ENCODE measurements around the gene RER1. TPM values are rescaled to one million over a fixed set of nuclear protein-coding genes. Genes with fewer than 3 reads are reported as not detected.

The RER1 gene
- total and polyA plus RNA-seq, 4 donors, result 48.8 to 118 (median 89.8) TPM

GRCh38 chr1:2391931-2392509, 379 bp downstream of the RER1 start:
- H3K27ac ChIP-seq (ENCODE audit: low read depth, low read length), result no peak overlapping the region
- peaks cover 60% of the 10 kb centered on the region for H3K36me3 ChIP-seq (ENCODE audit: control insufficient read depth, insufficient read depth, low read length)
- H3K27me3 ChIP-seq (ENCODE audit: control insufficient read depth, insufficient read depth, low read length), result no peaks in the 10 kb centered on the region
- DNase-seq (ENCODE audit: low read depth in 4 of 6, low spot score in 6 of 6), result no peak
- H3K9me3 ChIP-seq (ENCODE audit: control insufficient read depth, insufficient read depth, low read length), result no peaks in the 10 kb centered on the region
- peak overlapping the region; percentile 56 for H3K4me3 ChIP-seq (ENCODE audit: low read depth, low read length)
- peaks cover 28% of the 10 kb centered on the region for H3K4me1 ChIP-seq (ENCODE audit: control insufficient read depth, insufficient read depth, low read length)
- under 1% methylated on average over 58 of the region's 62 CpGs for WGBS (ENCODE audit: insufficient coverage)

GRCh38 chr1:2392686-2393085, 1.0 kb downstream of the RER1 start:
- H3K36me3 ChIP-seq (ENCODE audit: control insufficient read depth, insufficient read depth, low read length), result peaks cover 60% of the 10 kb centered on the region
- no peak overlapping the region for H3K27ac ChIP-seq (ENCODE audit: low read depth, low read length)
- peaks cover 28% of the 10 kb centered on the region for H3K4me1 ChIP-seq (ENCODE audit: control insufficient read depth, insufficient read depth, low read length)
- no peak for DNase-seq (ENCODE audit: low read depth in 4 of 6, low spot score in 6 of 6)
- H3K9me3 ChIP-seq (ENCODE audit: control insufficient read depth, insufficient read depth, low read length), result no peaks in the 10 kb centered on the region
- H3K4me3 ChIP-seq (ENCODE audit: low read depth, low read length), result peak overlapping the region; percentile 56
- no peaks in the 10 kb centered on the region for H3K27me3 ChIP-seq (ENCODE audit: control insufficient read depth, insufficient read depth, low read length)
- WGBS (ENCODE audit: insufficient coverage), result 75% methylated on average over 16 of the region's 16 CpGs

- H3K36me3 ChIP-seq (ENCODE audit: control insufficient read depth, insufficient read depth, low read length), result peaks cover 61% of the 10 kb centered on the region
- H3K9me3 ChIP-seq (ENCODE audit: control insufficient read depth, insufficient read depth, low read length), result no peaks in the 10 kb centered on the region
- H3K27ac ChIP-seq (ENCODE audit: low read depth, low read length), result no peak overlapping the region
- WGBS (ENCODE audit: insufficient coverage), result 82% methylated on average over 6 of the region's 9 CpGs
- no peak for DNase-seq (ENCODE audit: low read depth in 4 of 6, low spot score in 6 of 6)
- H3K4me1 ChIP-seq (ENCODE audit: control insufficient read depth, insufficient read depth, low read length), result peaks cover 28% of the 10 kb centered on the region
- no peaks in the 10 kb centered on the region for H3K27me3 ChIP-seq (ENCODE audit: control insufficient read depth, insufficient read depth, low read length)
- no peak overlapping the region for H3K4me3 ChIP-seq (ENCODE audit: low read depth, low read length)
These were observed 1.8 kb downstream of the RER1 start for GRCh38 chr1:2393471-2393877.

GRCh38 chr1:2394220-2394619, 2.6 kb downstream of the RER1 start:
- H3K4me1 ChIP-seq (ENCODE audit: control insufficient read depth, insufficient read depth, low read length), result peaks cover 28% of the 10 kb centered on the region
- no peak for DNase-seq (ENCODE audit: low read depth in 4 of 6, low spot score in 6 of 6)
- H3K4me3 ChIP-seq (ENCODE audit: low read depth, low read length), result no peak overlapping the region
- H3K27me3 ChIP-seq (ENCODE audit: control insufficient read depth, insufficient read depth, low read length), result no peaks in the 10 kb centered on the region
- peaks cover 67% of the 10 kb centered on the region for H3K36me3 ChIP-seq (ENCODE audit: control insufficient read depth, insufficient read depth, low read length)
- no peaks in the 10 kb centered on the region for H3K9me3 ChIP-seq (ENCODE audit: control insufficient read depth, insufficient read depth, low read length)
- 95% methylated on average over 7 of the region's 7 CpGs for WGBS (ENCODE audit: insufficient coverage)
- H3K27ac ChIP-seq (ENCODE audit: low read depth, low read length), result no peak overlapping the region

- peaks cover 28% of the 10 kb centered on the region for H3K4me1 ChIP-seq (ENCODE audit: control insufficient read depth, insufficient read depth, low read length)
- H3K9me3 ChIP-seq (ENCODE audit: control insufficient read depth, insufficient read depth, low read length), result no peaks in the 10 kb centered on the region
- DNase-seq (ENCODE audit: low read depth in 4 of 6, low spot score in 6 of 6), result no peak
- no peak overlapping the region for H3K27ac ChIP-seq (ENCODE audit: low read depth, low read length)
- 88% methylated on average over 11 of the region's 11 CpGs for WGBS (ENCODE audit: insufficient coverage)
- peaks cover 69% of the 10 kb centered on the region for H3K36me3 ChIP-seq (ENCODE audit: control insufficient read depth, insufficient read depth, low read length)
- no peaks in the 10 kb centered on the region for H3K27me3 ChIP-seq (ENCODE audit: control insufficient read depth, insufficient read depth, low read length)
- no peak overlapping the region for H3K4me3 ChIP-seq (ENCODE audit: low read depth, low read length)
These were observed 3.1 kb downstream of the RER1 start for GRCh38 chr1:2394761-2395160.

- DNase-seq (ENCODE audit: low read depth in 4 of 6, low spot score in 6 of 6), result no peak
- no peaks in the 10 kb centered on the region for H3K9me3 ChIP-seq (ENCODE audit: control insufficient read depth, insufficient read depth, low read length)
- H3K36me3 ChIP-seq (ENCODE audit: control insufficient read depth, insufficient read depth, low read length), result peaks cover 71% of the 10 kb centered on the region
- H3K27me3 ChIP-seq (ENCODE audit: control insufficient read depth, insufficient read depth, low read length), result no peaks in the 10 kb centered on the region
- H3K4me3 ChIP-seq (ENCODE audit: low read depth, low read length), result no peak overlapping the region
- no peak overlapping the region for H3K27ac ChIP-seq (ENCODE audit: low read depth, low read length)
- WGBS (ENCODE audit: insufficient coverage), result 95% methylated on average over 7 of the region's 10 CpGs
- H3K4me1 ChIP-seq (ENCODE audit: control insufficient read depth, insufficient read depth, low read length), result peaks cover 23% of the 10 kb centered on the region
These were observed 3.6 kb downstream of the RER1 start for GRCh38 chr1:2395245-2395644.

GRCh38 chr1:2396059-2396458, 4.4 kb downstream of the RER1 start:
- peaks cover 78% of the 10 kb centered on the region for H3K36me3 ChIP-seq (ENCODE audit: control insufficient read depth, insufficient read depth, low read length)

GRCh38 chr1:2396476-2396875, 4.8 kb downstream of the RER1 start:
- no peak overlapping the region for H3K27ac ChIP-seq (ENCODE audit: low read depth, low read length)
- no peaks in the 10 kb centered on the region for H3K27me3 ChIP-seq (ENCODE audit: control insufficient read depth, insufficient read depth, low read length)
- peaks cover 15% of the 10 kb centered on the region for H3K4me1 ChIP-seq (ENCODE audit: control insufficient read depth, insufficient read depth, low read length)
- no peak for DNase-seq (ENCODE audit: low read depth in 4 of 6, low spot score in 6 of 6)
- H3K9me3 ChIP-seq (ENCODE audit: control insufficient read depth, insufficient read depth, low read length), result no peaks in the 10 kb centered on the region
- H3K36me3 ChIP-seq (ENCODE audit: control insufficient read depth, insufficient read depth, low read length), result peaks cover 82% of the 10 kb centered on the region
- 87% methylated on average over 4 of the region's 5 CpGs for WGBS (ENCODE audit: insufficient coverage)
- no peak overlapping the region for H3K4me3 ChIP-seq (ENCODE audit: low read depth, low read length)

More at GRCh38 chr1:2396059-2396458, 4.4 kb downstream of the RER1 start:
- H3K9me3 ChIP-seq (ENCODE audit: control insufficient read depth, insufficient read depth, low read length), result no peaks in the 10 kb centered on the region
- H3K27me3 ChIP-seq (ENCODE audit: control insufficient read depth, insufficient read depth, low read length), result no peaks in the 10 kb centered on the region
- no peak overlapping the region for H3K27ac ChIP-seq (ENCODE audit: low read depth, low read length)
- H3K4me3 ChIP-seq (ENCODE audit: low read depth, low read length), result no peak overlapping the region
- DNase-seq (ENCODE audit: low read depth in 4 of 6, low spot score in 6 of 6), result no peak
- WGBS (ENCODE audit: insufficient coverage), result 91% methylated on average over 8 of the region's 17 CpGs
- peaks cover 15% of the 10 kb centered on the region for H3K4me1 ChIP-seq (ENCODE audit: control insufficient read depth, insufficient read depth, low read length)

GRCh38 chr1:2397007-2397679, 5.5 kb downstream of the RER1 start:
- no peak for DNase-seq (ENCODE audit: low read depth in 4 of 6, low spot score in 6 of 6)
- H3K4me1 ChIP-seq (ENCODE audit: control insufficient read depth, insufficient read depth, low read length), result peaks cover 15% of the 10 kb centered on the region
- H3K9me3 ChIP-seq (ENCODE audit: control insufficient read depth, insufficient read depth, low read length), result no peaks in the 10 kb centered on the region
- no peak overlapping the region for H3K4me3 ChIP-seq (ENCODE audit: low read depth, low read length)
- H3K36me3 ChIP-seq (ENCODE audit: control insufficient read depth, insufficient read depth, low read length), result peaks cover 89% of the 10 kb centered on the region
- H3K27ac ChIP-seq (ENCODE audit: low read depth, low read length), result no peak overlapping the region
- WGBS (ENCODE audit: insufficient coverage), result 97% methylated on average over 15 of the region's 19 CpGs
- no peaks in the 10 kb centered on the region for H3K27me3 ChIP-seq (ENCODE audit: control insufficient read depth, insufficient read depth, low read length)

- H3K27me3 ChIP-seq (ENCODE audit: control insufficient read depth, insufficient read depth, low read length), result no peaks in the 10 kb centered on the region
- H3K27ac ChIP-seq (ENCODE audit: low read depth, low read length), result no peak overlapping the region
- no peaks in the 10 kb centered on the region for H3K4me1 ChIP-seq (ENCODE audit: control insufficient read depth, insufficient read depth, low read length)
- no peaks in the 10 kb centered on the region for H3K9me3 ChIP-seq (ENCODE audit: control insufficient read depth, insufficient read depth, low read length)
- no peak for DNase-seq (ENCODE audit: low read depth in 4 of 6, low spot score in 6 of 6)
- H3K36me3 ChIP-seq (ENCODE audit: control insufficient read depth, insufficient read depth, low read length), result peaks cover 99% of the 10 kb centered on the region
- no peak overlapping the region for H3K4me3 ChIP-seq (ENCODE audit: low read depth, low read length)
- WGBS (ENCODE audit: insufficient coverage), result 91% methylated on average over 7 of the region's 7 CpGs
These were observed 7.2 kb downstream of the RER1 start for GRCh38 chr1:2398871-2399270.

All from spinal cord (tissue), 10 donors.